Endodermal cell (in vitro differentiated cells): ENCODE measurements around the gene KCNE1. TPM values are rescaled to one million over a fixed set of nuclear protein-coding genes. Genes with fewer than 3 reads are reported as not detected.

Experiments
- DNase-seq: peaks from one replicate; pipeline ENCODE4 v3.0.0-alpha.2; 2017
- H3K27ac ChIP-seq: 2 replicates; pipeline ENCODE4 v1.5.1; 2013; ENCODE audit warnings: mild to moderate bottlenecking, low read depth, low read length, moderate library complexity
- H3K27me3 ChIP-seq: 2 replicates; pipeline ENCODE4 v1.6.1; 2013; ENCODE audit warnings: mild to moderate bottlenecking, low read length, moderate library complexity; ENCODE audit not compliant: insufficient read depth, control insufficient read depth, poor library complexity, severe bottlenecking
- H3K36me3 ChIP-seq: 2 replicates; pipeline ENCODE4 v1.7.0; 2013; ENCODE audit warnings: mild to moderate bottlenecking, low read length, moderate library complexity; ENCODE audit not compliant: control insufficient read depth, insufficient read depth
- H3K4me1 ChIP-seq: one replicate; pipeline ENCODE4 v1.7.0; 2013; ENCODE audit warnings: low read length; ENCODE audit not compliant: control insufficient read depth, insufficient read depth
- H3K4me3 ChIP-seq: 2 replicates; pipeline ENCODE4 v1.5.1; 2013; ENCODE audit warnings: mild to moderate bottlenecking, low read length, moderate library complexity
- H3K9ac ChIP-seq: 2 replicates; pipeline ENCODE4 v1.6.1; 2013; ENCODE audit warnings: mild to moderate bottlenecking, low read length, moderate library complexity; ENCODE audit not compliant: poor library complexity, severe bottlenecking; ENCODE audit errors: extremely low read depth
- H3K9me3 ChIP-seq: 2 replicates; pipeline ENCODE4 v1.6.1; 2013; ENCODE audit warnings: mild to moderate bottlenecking, low read length, moderate library complexity; ENCODE audit not compliant: control insufficient read depth
- H3K27ac Mint-ChIP-seq: 2 replicates; pipeline ENCODE4 v1.8.0; 2020; ENCODE audit warnings: mixed read lengths
- H3K27me3 Mint-ChIP-seq: 2 replicates; pipeline ENCODE4 v1.8.0; 2021; ENCODE audit warnings: mild to moderate bottlenecking, mixed read lengths; ENCODE audit not compliant: insufficient read depth
- H3K36me3 Mint-ChIP-seq: 2 replicates; pipeline ENCODE4 v1.8.0; 2020; ENCODE audit warnings: low read depth, mixed read lengths
- H3K4me1 Mint-ChIP-seq: 2 replicates; pipeline ENCODE4 v1.8.0; 2020; ENCODE audit warnings: mixed read lengths
- H3K4me3 Mint-ChIP-seq: 2 replicates; pipeline ENCODE4 v1.8.0; 2020; ENCODE audit warnings: mild to moderate bottlenecking, moderate library complexity, mixed read lengths
- H3K9me3 Mint-ChIP-seq: 2 replicates; pipeline ENCODE4 v1.8.0; 2020; ENCODE audit warnings: mild to moderate bottlenecking, mixed read lengths
- WGBS, 2 experiments: methylation state at CpG; one replicate each; pipeline versions ENCODE4 v1.1.5 to v1.1.7; 2013; ENCODE audit warnings: missing lambda C conversion rate in 2 of 2, mixed read lengths in 1 of 2; ENCODE audit not compliant: insufficient coverage in 1 of 2, insufficient read length in 1 of 2; 5-methylcytosine and 5-hydroxymethylcytosine counted together
- total RNA-seq, 2 donors: library from RNA; stranded (reverse); fragmentation: NEBNext Ultra II Directional in 1 of 2; extraction: Animal tissue kit (Norgen Biotek cat#: 25700) in 1 of 2; gene quantifications; 2 replicates in 1 of 2; 3 replicates in 1 of 2; pipeline ENCODE4 v1.2.1, GENCODE V29; 2021
- TF ChIP-seq, protein P1 (sequence below): fragments of 200-600 bp; sonication (generic); conservative IDR thresholded peaks from 2 replicates; pipeline ENCODE4 v1.5.0; 2021; ENCODE audit warnings: antibody characterized with exemption, mild to moderate bottlenecking

Gene KCNE1
- total RNA-seq, 2 donors from 2014 or later, result 0.24 TPM; not detected in 1

DNA sequence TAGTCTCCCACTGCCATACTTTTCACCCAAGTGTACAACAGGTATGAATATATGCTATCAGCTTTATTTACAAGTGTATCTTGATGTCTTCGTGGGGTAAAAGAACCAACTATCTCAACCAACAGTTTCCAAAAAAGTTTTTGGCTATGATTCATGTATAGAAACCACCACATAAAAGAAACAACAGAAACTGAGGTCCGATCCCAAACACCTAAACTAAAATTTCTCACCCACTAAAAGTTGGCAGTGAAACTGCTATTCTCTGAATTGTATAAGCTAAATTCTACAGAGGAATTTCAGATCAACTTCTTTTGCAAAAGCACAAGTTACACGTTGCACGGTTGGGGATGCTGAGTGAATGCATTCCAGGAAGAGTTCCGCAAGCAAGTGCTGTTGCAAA is 5.0 kb upstream of the KCNE1 start:
- TF ChIP-seq, protein P1, sequence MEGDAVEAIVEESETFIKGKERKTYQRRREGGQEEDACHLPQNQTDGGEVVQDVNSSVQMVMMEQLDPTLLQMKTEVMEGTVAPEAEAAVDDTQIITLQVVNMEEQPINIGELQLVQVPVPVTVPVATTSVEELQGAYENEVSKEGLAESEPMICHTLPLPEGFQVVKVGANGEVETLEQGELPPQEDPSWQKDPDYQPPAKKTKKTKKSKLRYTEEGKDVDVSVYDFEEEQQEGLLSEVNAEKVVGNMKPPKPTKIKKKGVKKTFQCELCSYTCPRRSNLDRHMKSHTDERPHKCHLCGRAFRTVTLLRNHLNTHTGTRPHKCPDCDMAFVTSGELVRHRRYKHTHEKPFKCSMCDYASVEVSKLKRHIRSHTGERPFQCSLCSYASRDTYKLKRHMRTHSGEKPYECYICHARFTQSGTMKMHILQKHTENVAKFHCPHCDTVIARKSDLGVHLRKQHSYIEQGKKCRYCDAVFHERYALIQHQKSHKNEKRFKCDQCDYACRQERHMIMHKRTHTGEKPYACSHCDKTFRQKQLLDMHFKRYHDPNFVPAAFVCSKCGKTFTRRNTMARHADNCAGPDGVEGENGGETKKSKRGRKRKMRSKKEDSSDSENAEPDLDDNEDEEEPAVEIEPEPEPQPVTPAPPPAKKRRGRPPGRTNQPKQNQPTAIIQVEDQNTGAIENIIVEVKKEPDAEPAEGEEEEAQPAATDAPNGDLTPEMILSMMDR, result no peak
- H3K4me3 Mint-ChIP-seq, result no peak overlapping the region
- no peak overlapping the region for H3K27ac Mint-ChIP-seq

GRCh38 chr21:34514576-34515115 is 2.6 kb upstream of the KCNE1 start:
- H3K36me3 ChIP-seq, result no peaks in the 10 kb centered on the region
- Mint-ChIP-seq H3K36me3 (peaks cover under 1% of the 10 kb centered on the region), H3K9me3 (no peaks in the 10 kb centered on the region), H3K27me3 (peaks cover 2% of the 10 kb centered on the region), H3K4me1 (no peaks in the 10 kb centered on the region), H3K27ac (no peak overlapping the region), H3K4me3 (no peak overlapping the region)
- H3K27me3 ChIP-seq, result no peaks in the 10 kb centered on the region
- no peaks in the 10 kb centered on the region for H3K9me3 ChIP-seq
- no peak overlapping the region for H3K27ac ChIP-seq
- H3K4me1 ChIP-seq, result no peaks in the 10 kb centered on the region
- TF ChIP-seq, protein P1, result no peak
- 94 to 96% methylated on average over 7 to 10 of the region's 10 CpGs for WGBS, 2 experiments
- H3K4me3 ChIP-seq, result no peak overlapping the region
- DNase-seq, result no peak
- no peak overlapping the region for H3K9ac ChIP-seq

More for the DNA sequence above, 5.0 kb upstream of the KCNE1 start:
- no peak for DNase-seq
- H3K27me3 ChIP-seq, result no peaks in the 10 kb centered on the region
- H3K36me3 Mint-ChIP-seq, result peaks cover 4% of the 10 kb centered on the region
- H3K4me1 ChIP-seq, result no peaks in the 10 kb centered on the region
- H3K4me3 ChIP-seq, result no peak overlapping the region
- H3K9me3 Mint-ChIP-seq, result no peaks in the 10 kb centered on the region
- peaks cover 6% of the 10 kb centered on the region for H3K4me1 Mint-ChIP-seq
- 76 to 78% methylated on average over 3 to 5 of the region's 5 CpGs for whole genome bisulfite sequencing, 2 experiments
- H3K27ac ChIP-seq, result no peak overlapping the region
- no peak overlapping the region for H3K9ac ChIP-seq
- H3K9me3 ChIP-seq, result no peaks in the 10 kb centered on the region
- no peaks in the 10 kb centered on the region for H3K36me3 ChIP-seq
- no peaks in the 10 kb centered on the region for H3K27me3 Mint-ChIP-seq

DNA sequence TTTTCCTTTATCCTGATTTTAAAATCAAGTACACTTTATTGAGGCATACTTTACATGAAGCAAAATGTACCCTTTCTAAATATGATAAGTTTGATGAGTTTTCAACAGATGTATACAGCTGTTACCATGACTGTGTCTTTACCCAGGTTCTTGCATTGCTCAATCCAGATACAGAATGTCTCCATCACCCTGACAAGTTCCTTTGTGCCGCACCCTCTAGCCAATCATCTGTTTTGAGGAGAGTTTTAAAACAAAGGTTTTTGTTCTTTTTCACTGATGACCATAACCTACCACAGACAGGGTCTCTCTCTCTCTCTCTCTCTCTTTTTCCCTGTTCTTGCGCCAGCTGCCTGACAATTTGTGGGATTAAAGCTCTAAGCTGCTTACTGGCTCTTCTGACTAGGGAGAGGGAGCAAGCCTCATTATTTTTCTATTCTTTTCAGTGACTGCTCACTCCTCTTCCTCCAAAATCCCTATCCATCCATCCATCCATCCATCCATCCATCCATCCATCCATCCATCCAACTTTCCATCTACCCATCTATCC is 1.2 kb upstream of the KCNE1 start:
- no peak overlapping the region for H3K27ac ChIP-seq
- H3K4me3 ChIP-seq, result no peak overlapping the region
- Mint-ChIP-seq H3K36me3 (no peaks in the 10 kb centered on the region), H3K27me3 (peaks cover 2% of the 10 kb centered on the region), H3K9me3 (no peaks in the 10 kb centered on the region), H3K4me1 (no peaks in the 10 kb centered on the region), H3K4me3 (no peak overlapping the region), H3K27ac (no peak overlapping the region)
- no peak for DNase-seq
- H3K36me3 ChIP-seq, result no peaks in the 10 kb centered on the region
- 100% methylated on average over 2 of the region's 2 CpGs for WGBS, 2 experiments
- TF ChIP-seq, protein P1, result no peak
- no peak overlapping the region for H3K9ac ChIP-seq
- H3K4me1 ChIP-seq, result no peaks in the 10 kb centered on the region
- H3K9me3 ChIP-seq, result no peaks in the 10 kb centered on the region
- H3K27me3 ChIP-seq, result no peaks in the 10 kb centered on the region
